Dedifferentiated amniotic fluid mesenchymal stem cell (primary cell): Measurements from ENCODE around the gene GNPTG.

ENCODE experiments used
- DNase-seq: peaks from one replicate; pipeline ENCODE4 v3.0.0-alpha.2; 2016; ENCODE audit errors: extremely low spot score

GNPTG gene

DNA sequence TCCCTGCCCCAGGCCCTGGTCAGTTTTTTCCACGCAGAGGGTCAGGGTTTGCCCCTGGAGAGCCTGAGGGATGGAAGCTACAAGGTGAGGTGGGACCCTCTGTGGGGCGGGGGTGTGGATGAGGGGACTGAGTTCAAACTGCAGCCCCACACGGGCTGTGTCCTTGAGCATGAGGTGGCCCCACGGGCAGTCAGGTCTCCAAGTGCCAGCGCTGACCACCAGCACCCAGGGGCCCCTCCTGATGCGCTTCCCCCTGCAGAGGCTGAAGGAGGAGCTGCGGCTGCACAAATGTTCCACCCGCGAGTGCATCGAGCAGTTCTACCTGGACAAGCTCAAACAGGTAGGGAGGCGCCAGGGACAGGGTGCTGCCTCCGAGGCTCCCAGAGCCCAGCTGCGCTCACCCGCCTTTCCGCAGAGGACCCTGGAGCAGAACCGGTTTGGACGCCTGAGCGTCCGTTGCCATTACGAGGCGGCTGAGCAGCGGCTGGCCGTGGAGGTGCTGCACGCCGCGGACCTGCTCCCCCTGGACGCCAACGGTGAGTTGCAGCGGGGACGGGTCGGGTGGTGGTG, 4.4 kb upstream of the GNPTG start:
- no peak for DNase-seq

DNA sequence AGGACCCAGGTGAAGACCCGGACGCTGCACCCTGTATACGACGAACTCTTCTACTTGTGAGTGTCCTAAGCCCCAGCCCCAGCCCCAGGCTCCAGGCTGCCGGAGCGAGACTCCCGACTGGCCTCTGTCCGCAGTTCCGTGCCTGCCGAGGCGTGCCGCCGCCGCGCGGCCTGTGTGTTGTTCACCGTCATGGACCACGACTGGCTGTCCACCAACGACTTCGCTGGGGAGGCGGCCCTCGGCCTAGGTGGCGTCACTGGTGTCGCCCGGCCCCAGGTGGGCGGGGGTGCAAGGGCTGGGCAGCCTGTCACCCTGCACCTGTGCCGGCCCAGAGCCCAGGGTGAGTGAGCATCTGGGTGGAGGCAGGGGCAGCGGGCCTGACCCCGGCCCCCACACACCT, 3.8 kb upstream of the GNPTG start:
- no peak for DNase-seq

DNA sequence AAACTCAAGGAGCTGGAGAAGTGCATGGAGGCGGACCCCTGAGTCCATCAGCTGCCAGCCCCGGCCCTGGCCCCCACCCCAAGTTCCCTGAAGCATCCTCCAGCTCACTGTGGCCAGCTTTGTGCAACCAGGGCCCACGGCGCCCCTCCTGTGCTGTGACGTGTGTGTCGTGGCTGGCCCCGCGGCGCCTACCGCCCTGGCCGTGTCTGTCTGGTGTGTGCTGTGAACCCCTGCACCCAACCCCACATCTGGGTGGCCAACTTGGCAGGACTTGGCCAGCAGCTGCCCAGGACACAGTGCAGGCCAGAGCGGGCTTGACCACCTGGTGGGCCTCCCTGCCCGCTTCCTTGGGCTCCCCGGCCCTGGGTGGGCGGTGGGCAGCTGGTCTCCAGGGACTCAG, 3.3 kb upstream of the GNPTG start:
- no peak for DNase-seq

DNA sequence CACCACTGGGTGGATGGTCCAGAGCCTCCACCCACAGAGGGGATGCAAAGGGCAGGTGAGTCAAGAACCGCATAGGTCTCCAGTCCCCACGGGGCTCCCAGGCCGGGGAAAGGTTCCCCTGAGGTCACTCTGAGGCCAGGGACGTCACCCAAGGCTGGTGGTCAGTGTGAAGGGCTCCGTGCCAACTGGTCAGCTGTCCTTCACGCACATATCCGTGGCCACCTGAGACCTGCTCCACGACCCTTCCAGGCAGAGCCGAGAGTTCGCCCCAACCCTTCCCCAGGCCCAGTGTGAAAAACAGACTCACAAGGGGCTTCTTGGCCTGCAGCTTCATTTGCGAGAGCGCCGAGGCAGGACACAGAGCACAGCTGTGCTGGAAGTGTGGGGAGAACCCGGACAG, 2.8 kb upstream of the GNPTG start:
- DNase-seq: no peak

DNA sequence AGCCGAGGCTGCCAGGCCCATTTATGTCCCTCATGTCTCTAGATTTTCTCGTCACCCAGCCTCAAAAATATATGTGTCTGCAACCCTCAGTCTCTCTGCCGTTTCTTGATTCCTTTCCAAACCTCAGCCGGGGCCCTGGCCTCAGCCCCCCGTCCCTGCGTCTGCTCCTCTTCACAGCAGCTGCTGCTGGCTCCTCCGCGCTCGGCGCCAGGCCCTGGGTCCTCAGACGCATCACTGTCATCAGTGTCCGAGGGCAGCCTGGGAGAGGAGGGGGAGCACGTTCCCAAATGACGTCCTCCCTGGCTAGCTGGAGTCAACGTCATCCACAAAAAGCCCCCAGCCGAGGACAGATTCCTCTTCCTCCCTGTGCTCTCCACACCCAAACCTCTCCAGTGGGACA, 2.4 kb upstream of the GNPTG start:
- DNase-seq: no peak

DNA sequence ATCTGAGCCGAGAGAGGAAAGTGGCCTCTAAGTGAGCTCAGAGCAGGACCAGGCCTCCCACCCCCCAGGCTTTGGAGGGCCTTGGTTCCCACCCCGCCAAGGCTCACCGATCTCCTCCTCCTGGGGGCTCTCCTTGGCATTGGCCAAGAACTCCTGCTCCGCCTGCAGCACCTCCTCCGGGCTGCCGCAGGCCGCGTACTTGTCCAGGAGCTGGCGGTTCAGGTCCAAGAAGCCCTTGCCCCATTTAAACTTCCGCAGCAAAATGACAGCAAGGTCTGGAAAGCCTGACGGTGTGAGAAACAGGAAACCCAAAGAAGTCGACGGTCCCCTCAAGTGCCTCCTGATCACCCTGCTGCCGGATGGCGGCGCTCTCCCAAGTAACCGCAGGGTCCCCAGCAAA, 1.8 kb upstream of the GNPTG start:
- no peak for DNase-seq

DNA sequence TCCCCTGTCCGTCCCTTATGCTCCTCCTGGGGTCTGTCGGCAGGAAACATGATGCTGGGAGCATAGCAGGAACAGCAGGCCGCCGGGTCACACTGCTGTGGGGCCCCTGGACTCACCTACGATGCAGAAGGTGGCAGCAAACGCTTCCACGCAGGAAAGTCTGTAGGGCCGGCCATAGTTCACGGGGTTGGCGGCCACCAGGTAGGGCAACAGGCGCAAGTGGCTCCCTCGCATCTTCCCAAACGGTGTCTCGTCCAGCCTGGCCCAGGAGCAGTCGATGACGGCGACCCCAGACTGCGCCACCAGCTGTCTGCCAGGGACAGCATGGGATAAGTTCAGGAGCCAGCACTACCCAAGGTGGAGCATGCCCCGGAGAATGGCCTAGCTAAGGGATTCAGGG, 1.0 kb upstream of the GNPTG start:
- no peak for DNase-seq

DNA sequence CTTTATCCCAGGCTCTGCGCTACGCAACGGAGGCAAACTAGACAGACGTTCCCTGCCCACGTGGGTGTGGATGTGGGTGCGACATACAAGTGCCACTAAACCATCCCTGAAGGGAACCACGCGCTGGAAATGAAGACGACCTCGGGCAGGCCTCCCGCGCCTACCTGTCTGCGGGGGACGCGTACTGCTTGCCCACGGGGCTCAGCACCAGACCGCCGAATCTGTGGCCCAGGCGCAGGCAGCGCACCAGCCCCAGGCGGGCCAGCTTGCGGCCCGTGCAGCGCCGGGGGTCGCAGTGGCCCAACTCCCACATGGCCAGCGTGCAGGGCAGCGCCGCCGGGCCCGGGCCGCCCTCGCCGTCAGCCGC, 533 bp upstream of the GNPTG start:
- no peak for DNase-seq

DNA sequence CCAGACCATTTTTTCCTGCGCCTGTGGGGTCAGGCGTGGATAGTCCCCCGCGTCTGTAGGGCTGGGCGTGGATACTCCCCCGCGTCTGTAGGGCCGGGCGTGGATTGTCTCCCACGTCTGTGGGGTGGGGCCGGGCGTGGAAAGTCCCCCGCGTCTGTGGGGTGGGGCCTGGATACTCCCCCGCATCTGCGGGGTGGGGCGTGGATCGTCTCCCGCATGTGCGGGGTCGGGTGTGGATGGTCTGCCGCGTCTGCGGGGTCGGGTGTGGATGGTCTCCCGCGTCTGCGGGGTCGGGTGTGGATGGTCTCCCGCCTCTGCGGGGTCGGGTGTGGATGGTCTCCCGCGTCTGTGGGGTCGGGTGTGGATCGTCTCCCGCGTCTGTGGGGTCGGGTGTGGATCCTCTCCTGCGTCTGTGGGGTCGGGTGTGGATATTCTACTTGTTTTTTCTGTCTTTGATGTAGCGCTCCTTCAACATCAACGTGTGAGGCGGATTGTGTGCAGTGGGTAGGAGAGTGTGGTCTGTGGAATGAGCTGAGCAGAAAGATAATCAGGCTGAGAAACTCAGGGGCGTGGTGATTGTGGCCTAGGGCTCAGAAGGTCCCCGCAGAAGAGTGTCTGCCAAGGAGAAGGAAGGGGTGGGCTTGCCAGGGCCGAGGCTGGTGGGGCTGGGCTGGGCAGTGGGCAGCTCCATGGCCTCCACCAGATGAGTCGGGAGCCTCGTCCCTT, 3.2 kb downstream of the GNPTG start:
- no peak for DNase-seq

DNA sequence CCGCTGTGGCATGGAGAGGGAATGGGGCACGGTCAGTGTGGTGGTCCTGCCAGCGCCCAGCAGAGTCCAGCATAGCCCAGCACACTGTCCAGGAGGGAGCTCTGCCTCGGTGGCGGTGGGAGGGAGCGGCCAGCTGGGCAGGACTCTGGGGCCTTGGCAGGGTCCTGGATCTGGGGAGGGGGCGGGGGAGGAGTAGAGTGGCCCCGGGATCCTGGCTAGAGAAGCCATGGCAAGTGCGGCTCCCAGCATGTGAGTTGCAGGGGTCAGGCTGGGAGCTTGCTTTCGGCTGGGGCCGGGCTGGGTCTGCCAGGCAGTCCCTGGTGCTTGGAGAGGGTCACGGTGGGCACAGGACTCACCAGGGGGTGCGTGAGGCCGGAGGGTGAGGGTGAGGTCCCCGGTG, 3.9 kb downstream of the GNPTG start:
- DNase-seq: no peak

DNA sequence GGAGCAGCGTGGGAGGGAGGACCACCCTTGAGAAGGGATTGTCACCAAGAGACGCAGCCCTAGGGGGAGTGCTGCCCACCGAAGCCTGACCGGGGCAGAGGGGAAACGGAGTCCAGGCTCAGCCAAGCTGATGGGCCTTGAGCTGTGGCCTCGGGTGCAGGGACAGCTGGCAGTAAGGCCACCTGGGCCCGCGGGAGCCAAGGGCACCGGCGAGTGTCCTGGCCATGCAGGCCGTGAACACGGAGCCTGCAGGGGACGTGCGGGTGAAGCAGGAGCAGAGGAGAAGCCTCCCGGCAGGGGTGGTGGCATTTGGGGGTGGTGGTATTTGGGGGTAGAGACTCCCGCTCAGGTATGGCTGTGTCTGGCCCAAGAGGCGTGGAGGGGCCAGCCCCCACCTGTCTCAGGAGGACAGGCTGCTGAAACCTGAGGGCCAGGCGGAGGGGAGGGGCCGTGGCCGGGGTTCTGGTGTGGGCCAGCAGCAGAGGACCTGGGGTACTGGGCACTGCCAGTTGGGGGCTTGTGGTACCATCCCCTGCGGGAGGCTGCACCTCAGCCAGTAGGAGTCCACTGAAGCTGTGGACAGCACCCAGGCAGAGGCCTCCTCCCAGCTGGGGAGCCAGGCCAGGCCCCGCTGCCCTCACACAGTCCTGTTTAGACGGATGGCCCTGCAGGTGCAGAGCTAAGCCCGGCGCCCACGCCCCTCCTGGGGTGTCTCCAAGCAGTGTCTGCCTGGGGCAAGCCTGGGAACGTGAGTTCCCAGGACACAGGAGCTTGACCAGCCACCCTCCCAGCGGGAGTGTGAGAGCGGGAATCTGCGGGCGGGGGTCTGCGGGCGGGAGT, 4.5 kb downstream of the GNPTG start:
- no peak for DNase-seq

DNA sequence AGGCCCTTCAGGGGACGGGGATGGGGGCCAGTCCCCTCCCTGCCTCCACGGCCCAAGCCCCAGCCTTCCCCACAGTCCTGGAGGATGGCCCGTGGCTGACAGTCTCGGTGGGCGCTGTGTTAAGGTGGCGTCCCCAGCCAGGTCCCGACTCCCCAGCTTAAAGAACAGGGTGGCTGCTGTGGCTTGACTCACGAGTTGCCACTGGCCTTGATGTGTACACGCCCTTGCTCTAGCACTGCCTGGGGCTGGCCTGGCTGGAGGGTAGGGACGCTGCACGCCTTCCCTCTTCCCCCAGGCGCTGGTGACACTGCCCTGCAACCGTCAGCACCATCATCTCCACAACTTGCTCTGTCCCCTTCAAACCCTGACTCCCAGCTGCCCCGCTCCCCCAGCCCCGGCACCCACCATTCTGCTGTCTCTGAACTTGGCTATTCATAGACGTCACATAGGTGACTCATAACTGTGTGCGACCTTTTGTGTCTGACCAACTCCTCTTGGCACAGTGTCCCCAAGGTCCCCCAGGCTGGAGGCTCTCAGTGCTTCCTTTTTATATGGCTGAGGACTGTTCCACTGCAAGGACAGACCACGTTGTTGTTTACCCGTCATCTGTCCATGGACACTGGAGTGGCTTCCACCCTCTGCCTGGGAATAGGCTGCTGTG, 6.3 kb downstream of the GNPTG start:
- DNase-seq: no peak

DNA sequence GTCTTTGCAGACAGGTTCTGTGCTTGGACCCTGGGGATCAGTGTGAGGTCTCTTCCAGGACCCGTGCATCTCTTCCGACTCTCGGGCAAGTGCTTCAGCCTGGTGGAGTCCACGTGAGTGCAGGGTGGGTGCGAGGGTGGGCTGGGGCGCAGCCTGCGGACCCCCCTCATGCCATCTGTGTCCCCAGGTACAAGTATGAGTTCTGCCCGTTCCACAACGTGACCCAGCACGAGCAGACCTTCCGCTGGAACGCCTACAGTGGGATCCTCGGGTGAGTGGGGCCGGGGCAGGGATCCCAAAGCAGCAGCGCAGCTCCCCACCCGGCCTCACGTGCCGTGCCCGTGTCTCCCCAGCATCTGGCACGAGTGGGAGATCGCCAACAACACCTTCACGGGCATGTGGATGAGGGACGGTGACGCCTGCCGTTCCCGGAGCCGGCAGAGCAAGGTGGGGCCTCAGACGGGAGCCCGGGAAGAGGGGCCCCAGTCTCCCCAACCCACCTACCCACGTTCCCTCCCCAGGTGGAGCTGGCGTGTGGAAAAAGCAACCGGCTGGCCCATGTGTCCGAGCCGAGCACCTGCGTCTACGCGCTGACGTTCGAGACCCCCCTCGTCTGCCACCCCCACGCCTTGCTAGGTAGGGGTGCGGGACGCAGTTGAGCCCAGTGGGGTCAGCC, 10.1 kb downstream of the GNPTG start:
- DNase-seq: no peak

DNA sequence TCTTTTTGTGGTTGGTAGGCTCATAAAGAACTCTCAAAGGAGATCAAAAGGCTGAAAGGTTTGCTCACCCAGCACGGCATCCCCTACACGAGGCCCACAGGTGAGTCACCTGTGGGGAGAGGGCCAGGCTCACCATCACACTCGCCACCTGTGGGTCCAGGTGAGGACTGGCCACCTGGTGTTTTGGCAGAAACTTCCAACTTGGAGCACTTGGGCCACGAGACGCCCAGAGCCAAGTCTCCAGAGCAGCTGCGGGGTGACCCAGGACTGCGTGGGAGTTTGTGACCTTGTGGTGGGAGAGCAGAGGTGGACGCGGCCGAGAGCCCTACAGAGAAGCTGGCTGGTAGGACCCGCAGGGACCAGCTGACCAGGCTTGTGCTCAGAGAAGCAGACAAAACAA, 11.1 kb downstream of the GNPTG start:
- DNase-seq: no peak

DNA sequence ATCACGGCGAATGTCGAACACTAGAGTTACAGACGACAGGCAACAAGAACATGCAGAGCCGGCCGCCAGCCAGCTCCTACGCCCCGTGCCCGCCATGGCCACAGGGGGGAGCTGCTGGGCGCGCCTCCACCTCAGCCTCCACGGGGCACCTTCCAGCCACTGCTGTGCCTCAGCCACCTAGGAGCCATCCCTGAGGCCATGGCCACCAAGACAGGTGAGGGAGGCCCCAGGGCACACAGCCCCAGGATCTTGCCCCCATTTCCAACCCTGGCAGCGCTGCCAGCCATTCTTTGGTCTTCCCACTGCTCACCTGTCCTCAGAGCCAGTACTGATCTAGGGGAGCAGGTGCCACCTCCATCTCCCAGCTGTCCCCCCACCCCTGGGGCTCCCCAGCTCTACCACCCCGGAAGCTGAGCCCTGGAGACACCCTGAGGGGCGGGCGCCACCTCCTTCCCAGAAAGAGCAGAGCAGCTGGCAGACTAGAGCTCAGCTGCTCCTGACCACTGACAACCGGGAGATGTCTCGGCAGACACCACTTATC, 11.8 kb downstream of the GNPTG start:
- DNase-seq: no peak

DNA sequence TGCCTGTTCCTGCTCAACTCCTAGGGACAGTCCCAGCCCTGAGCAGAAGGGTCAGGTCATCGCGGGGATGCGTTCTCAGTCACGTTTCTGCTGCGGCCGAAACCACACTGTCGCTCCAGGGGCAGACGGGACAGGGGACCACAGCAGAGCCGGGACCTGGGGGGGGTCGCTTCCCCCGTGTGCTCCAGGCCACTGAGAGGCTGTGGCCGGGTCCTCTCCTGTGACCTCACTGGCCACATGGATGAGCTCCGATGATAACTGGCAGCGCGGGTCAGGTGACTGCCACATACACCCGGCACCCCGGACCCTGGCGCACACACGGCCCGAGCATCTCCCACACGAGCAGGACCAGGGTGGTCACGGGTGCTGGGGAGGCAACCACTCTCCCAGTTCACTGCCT, 12.8 kb downstream of the GNPTG start:
- no peak for DNase-seq

DNA sequence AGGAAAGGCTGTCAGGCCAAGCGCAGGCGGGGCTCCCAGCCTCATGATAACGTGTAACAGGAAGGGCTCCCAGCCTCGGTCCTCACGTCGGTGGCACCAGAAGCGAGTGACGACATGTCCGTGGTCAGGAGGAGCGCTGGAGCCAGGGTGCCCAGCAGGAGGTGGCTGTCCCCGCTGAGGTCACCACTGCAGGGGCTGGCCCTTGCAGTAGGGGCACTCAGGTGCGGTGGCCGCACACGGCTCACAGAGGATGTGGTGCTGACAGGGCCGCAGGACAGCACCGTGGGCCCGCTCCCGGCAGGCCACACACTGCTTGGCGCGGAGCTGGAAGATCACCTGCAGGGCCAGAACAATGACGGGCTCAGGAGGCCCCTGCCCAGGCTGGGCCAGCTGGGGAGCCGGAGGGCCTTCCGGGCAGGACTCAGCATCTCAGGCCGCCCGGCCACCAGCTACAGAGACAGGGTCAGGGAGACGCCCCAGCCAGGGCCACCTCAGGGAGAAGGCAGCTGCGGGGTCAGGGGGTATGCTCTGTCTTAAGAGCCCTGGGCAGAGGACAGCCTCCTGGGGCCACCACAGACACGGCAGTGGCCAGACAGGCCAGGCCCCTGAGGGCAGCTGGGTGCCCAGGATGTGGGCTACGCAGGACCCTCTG, 14.5 kb downstream of the GNPTG start:
- no peak for DNase-seq

DNA sequence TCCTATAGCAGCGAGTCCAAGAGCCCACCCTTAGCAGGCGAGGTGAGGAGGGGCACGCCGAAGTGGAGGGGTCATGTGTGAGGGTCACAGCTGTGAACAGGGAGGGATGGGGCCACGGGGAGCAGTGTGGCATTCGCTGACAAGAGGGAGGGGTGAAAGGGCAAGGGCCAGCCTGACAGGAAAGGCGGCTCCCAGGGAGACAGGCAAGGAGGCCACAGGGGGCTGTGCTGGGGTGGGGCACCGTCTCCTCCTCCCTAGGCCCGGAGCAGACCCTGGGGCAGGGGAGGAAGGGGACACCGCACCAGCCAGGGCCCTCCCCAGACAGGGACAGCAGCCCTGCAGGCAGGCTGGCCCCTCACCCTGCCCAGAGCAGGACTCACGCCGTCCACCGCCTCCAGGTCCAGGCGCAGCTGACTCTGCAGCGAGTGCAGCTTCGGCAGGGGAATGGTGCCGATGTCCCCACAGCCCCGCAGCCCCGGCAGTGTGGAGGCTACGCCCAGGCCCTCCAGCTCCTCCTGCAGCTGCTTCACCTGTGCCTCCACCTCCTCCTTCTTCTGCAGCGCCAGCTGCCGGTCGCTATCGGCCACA, 15.1 kb downstream of the GNPTG start:
- DNase-seq: no peak

DNA sequence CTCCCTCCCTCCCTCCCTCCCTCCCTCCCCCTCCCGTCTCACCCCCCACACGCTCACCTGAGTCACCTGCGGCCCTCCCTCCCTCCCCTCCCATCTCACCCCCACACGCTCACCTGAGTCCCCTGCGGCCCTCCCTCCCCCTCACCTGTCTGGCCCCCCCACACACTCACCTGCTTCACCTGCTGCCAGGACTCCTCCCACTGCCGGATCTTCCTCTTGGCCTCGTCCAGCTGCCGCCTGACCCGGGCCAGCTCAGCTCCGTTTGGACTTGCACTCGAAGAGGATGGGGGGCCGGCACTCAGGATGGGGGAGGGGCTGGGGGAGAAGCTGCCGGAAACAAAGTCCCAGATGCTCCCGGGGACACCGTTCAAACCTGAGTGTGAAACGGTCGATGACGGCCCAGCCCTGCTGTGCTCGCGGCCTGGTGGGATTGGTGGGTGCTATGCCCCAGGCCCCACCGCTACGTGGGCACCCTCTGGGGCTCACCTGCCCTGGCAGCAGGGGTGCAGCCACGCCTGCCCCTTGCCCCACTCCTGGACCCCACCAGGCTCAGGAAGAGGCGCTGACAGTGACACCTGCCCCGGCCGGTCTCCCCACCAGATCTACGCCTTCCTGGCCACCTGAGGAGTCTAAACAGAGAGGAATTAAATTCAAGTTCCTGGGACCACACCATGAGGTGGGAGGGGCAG, 15.9 kb downstream of the GNPTG start:
- DNase-seq: no peak
